Left forelimb (tissue), 1 donor: ENCODE data around the gene KCTD12.

Source experiments
- DNase-seq: peaks from one replicate; pipeline ENCODE4 v3.0.0-alpha.2; 2018; ENCODE audit warnings: low spot score

KCTD12 gene

GRCh38 chr13:76853921-76854608 lies 32.1 kb downstream of the KCTD12 start:
- DNase-seq, result no peak

GRCh38 chr13:76853481-76853880 lies 32.7 kb downstream of the KCTD12 start:
- DNase-seq, result no peak

- no peak for DNase-seq
Measured at GRCh38 chr13:76852986-76853385, 33.2 kb downstream of the KCTD12 start.

GRCh38 chr13:76851961-76852360 lies 34.2 kb downstream of the KCTD12 start:
- DNase-seq, result no peak

GRCh38 chr13:76849493-76849892 lies 36.7 kb downstream of the KCTD12 start:
- no peak for DNase-seq

- no peak for DNase-seq
Measured at GRCh38 chr13:76848596-76848995, 37.6 kb downstream of the KCTD12 start.

- DNase-seq, result no peak
Measured at GRCh38 chr13:76846363-76846762, 39.8 kb downstream of the KCTD12 start.

- no peak for DNase-seq
Measured at GRCh38 chr13:76845865-76846264, 40.3 kb downstream of the KCTD12 start.

GRCh38 chr13:76845367-76845766 lies 40.8 kb downstream of the KCTD12 start:
- DNase-seq, result no peak

GRCh38 chr13:76837801-76838200 lies 48.4 kb downstream of the KCTD12 start:
- no peak for DNase-seq

GRCh38 chr13:76836311-76836710 lies 49.9 kb downstream of the KCTD12 start:
- no peak for DNase-seq

- DNase-seq, result no peak
Measured at GRCh38 chr13:76833441-76833954, 52.7 kb downstream of the KCTD12 start.

- DNase-seq, result no peak
Measured at GRCh38 chr13:76832258-76832988, 53.8 kb downstream of the KCTD12 start.

- no peak for DNase-seq
Measured at GRCh38 chr13:76830805-76831204, 55.4 kb downstream of the KCTD12 start.
